OCI-LY7 (cell line): ENCODE measurements around the gene IPO11. TPM values are rescaled to one million over a fixed set of nuclear protein-coding genes. Genes with fewer than 3 reads are reported as not detected.

Experiments used
- BruUV-seq: library from RNA; stranded (reverse); fragments of 400-500 nt; replicated peaks from 2 replicates; lab custom pipeline; 2021; lab: Mats Ljungman, UMichigan
- CTCF ChIA-PET: fragments of 300-600 bp; sonication (Branson Sonifier 250); formaldehyde crosslinking; loops from one replicate; lab custom pipeline; 2022; ENCODE audit warnings: antibody characterized with exemption; ENCODE audit not compliant: unreplicated experiment; lab: Charles Lee
- POLR2A ChIA-PET: fragments of 300-600 bp; sonication (Branson Sonifier 250); formaldehyde crosslinking; loops from one replicate; lab custom pipeline; 2022; ENCODE audit warnings: antibody characterized with exemption; lab: Charles Lee
- DNase-seq: peaks from one replicate; pipeline ENCODE4 v3.0.0-alpha.2; 2015; ENCODE audit warnings: low spot score
- H2AFZ ChIP-seq: fragments of 200-600 bp; sonication (generic), shearing (Covaris generic); 2 replicates; pipeline ENCODE4 v1.6.1; 2014; ENCODE audit warnings: mild to moderate bottlenecking, antibody characterized with exemption, low read length, moderate library complexity
- H3K27ac ChIP-seq: fragments of 200-600 bp; sonication (generic); 2 replicates; pipeline ENCODE4 v1.5.1; 2014; ENCODE audit warnings: mixed run types, low read depth, mild to moderate bottlenecking, moderate library complexity, low read length, inconsistent platforms; ENCODE audit not compliant: poor library complexity, severe bottlenecking
- H3K36me3 ChIP-seq: fragments of 200-600 bp; sonication (generic); 2 replicates; pipeline ENCODE4 v1.6.1; 2014; ENCODE audit warnings: mild to moderate bottlenecking, antibody characterized with exemption, low read length, moderate library complexity, mixed read lengths; ENCODE audit not compliant: insufficient read depth
- H3K4me1 ChIP-seq: fragments of 200-600 bp; sonication (generic); 2 replicates; pipeline ENCODE4 v1.5.1; 2014; ENCODE audit warnings: mild to moderate bottlenecking, low read length; ENCODE audit not compliant: insufficient read depth, poor library complexity, severe bottlenecking
- H3K4me2 ChIP-seq: fragments of 200-600 bp; sonication (generic); 2 replicates; pipeline ENCODE4 v1.6.1; 2014; ENCODE audit warnings: mild to moderate bottlenecking, low read length
- H3K4me3 ChIP-seq: fragments of 200-600 bp; sonication (generic); 2 replicates; pipeline ENCODE4 v1.5.1; 2014; ENCODE audit warnings: mild to moderate bottlenecking, low read depth, low read length; ENCODE audit not compliant: poor library complexity, severe bottlenecking
- H3K79me2 ChIP-seq: fragments of 200-600 bp; sonication (generic); 2 replicates; pipeline ENCODE4 v1.6.1; 2016; ENCODE audit warnings: low read depth, mild to moderate bottlenecking, low read length, moderate library complexity, mixed read lengths; ENCODE audit not compliant: insufficient read depth
- H3K9me2 ChIP-seq: fragments of 200-600 bp; sonication (generic); 2 replicates; pipeline ENCODE4 v1.6.1; 2016; ENCODE audit warnings: mild to moderate bottlenecking, low read length, mixed read lengths; ENCODE audit not compliant: insufficient read depth
- H3K9me3 ChIP-seq: fragments of 200-600 bp; sonication (generic); 2 replicates; pipeline ENCODE4 v1.6.1; 2014; ENCODE audit warnings: mild to moderate bottlenecking, mixed run types, low read length, mixed read lengths
- H4K20me1 ChIP-seq: fragments of 200-600 bp; sonication (generic); 2 replicates; pipeline ENCODE4 v1.6.1; 2014; ENCODE audit warnings: mild to moderate bottlenecking, antibody characterized with exemption, low read length, moderate library complexity, mixed read lengths; ENCODE audit not compliant: insufficient read depth
- EZH2phosphoT487 ChIP-seq: fragments of 200-600 bp; sonication (generic); IDR thresholded peaks from 2 replicates; pipeline ENCODE4 v1.6.1; 2018; ENCODE audit warnings: low read depth, borderline replicate concordance, mild to moderate bottlenecking, mixed run types, antibody characterized with exemption, low read length, moderate library complexity, mixed read lengths
- intact Hi-C: fragments of 100-400 bp; cut with micrococcal nuclease; formaldehyde crosslinking; loops from one replicate; pipeline ENCODE4 v1.10.0; 2022; ENCODE audit not compliant: unreplicated experiment
- total RNA-seq, 2 experiments: library from RNA; depleted of rRNA in 1 of 2; stranded (reverse); fragments of >200 nt in 1 of 2; shearing (Covaris generic) in 1 of 2; gene quantifications; 2 replicates each; pipeline ENCODE4 v1.2.3, GENCODE V29; 2014 to 2022
- TF ChIP-seq, protein P1 (sequence below): fragments of 200-600 bp; sonication (generic); conservative IDR thresholded peaks from 2 replicates; pipeline ENCODE4 v1.5.1; 2014; ENCODE audit warnings: mild to moderate bottlenecking, antibody characterized with exemption, low read length, moderate library complexity, mixed read lengths

IPO11 gene
- total RNA-seq, 2 experiments from 2014 or later = 26.1 to 59.9 TPM

DNA sequence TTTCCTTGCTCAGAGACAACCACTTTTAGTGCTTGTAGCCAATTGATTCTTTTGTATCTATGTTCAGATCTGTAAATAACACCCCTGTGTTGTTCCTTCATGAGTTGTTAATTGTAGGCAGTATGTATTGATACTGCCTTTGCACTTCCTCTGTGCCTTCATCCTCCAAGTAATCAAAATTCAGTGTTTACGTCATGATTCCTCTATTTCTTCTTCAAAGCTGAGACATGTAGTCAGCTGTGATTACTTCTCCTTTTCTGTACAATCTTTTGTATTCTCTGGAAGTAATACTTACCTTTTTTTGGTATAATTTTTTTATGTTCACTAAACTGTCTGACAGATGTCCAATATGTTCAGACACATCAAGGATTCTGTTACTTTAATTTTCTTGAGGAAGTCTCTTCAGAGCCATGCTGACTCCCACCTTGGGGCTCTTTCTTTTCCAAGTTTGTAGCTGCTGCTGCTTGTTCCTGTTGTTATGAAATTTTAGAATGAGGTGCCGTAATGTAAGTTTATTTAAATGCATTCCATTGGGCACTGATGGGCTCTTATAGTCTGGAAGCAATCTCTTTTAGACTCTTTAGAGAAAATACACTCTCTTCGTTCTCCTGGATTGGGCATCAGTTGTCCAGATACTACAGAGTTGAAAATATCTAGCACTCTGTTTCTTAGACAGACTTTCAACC is 135.5 kb downstream of the IPO11 start:
- no TSS peak for BruUV-seq
- DNase-seq = peak; percentile 7
- Histone ChIP-seq H3K36me3 (peaks cover 8% of the 10 kb centered on the region), H3K9me2 (no peaks in the 10 kb centered on the region), H3K79me2 (no peaks in the 10 kb centered on the region), H3K9me3 (no peaks in the 10 kb centered on the region), H3K4me2 (no peak overlapping the region), H3K27ac (no peak overlapping the region), H2AFZ (no peak overlapping the region), H3K4me1 (peaks cover 6% of the 10 kb centered on the region), H3K4me3 (no peak overlapping the region), H4K20me1 (no peaks in the 10 kb centered on the region)
- CTCF ChIA-PET = no interaction called here
- POLR2A ChIA-PET = interaction anchor here (0.6 to 0.9 kb wide), 3 partner anchors 80 to 1181 kb away, joined by 3 read pairs; no protein-coding TSS in a partner anchor
- intact Hi-C loops = no loop called here
- no peak for TF ChIP-seq EZH2phosphoT487
- TF ChIP-seq, protein P1, sequence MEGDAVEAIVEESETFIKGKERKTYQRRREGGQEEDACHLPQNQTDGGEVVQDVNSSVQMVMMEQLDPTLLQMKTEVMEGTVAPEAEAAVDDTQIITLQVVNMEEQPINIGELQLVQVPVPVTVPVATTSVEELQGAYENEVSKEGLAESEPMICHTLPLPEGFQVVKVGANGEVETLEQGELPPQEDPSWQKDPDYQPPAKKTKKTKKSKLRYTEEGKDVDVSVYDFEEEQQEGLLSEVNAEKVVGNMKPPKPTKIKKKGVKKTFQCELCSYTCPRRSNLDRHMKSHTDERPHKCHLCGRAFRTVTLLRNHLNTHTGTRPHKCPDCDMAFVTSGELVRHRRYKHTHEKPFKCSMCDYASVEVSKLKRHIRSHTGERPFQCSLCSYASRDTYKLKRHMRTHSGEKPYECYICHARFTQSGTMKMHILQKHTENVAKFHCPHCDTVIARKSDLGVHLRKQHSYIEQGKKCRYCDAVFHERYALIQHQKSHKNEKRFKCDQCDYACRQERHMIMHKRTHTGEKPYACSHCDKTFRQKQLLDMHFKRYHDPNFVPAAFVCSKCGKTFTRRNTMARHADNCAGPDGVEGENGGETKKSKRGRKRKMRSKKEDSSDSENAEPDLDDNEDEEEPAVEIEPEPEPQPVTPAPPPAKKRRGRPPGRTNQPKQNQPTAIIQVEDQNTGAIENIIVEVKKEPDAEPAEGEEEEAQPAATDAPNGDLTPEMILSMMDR = no peak

DNA sequence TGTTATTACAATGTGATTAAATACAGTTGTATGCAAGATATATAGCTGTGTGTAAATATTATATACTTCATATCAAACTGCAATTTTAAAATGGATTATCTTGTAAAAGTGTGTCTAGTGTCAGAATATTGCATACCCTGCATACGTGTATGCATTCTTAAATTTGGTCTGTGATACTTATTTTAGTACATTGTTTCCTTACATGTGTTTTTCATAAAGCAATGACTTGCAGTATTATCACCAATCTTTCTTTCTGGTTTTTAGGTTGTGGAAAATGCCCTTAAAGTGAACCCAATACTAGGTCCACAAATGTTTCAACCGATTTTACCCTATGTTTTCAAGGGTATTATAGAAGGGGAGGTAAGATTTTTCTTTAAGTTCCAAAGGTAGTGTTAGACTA is 137.5 kb downstream of the IPO11 start:
- H4K20me1 ChIP-seq = no peaks in the 10 kb centered on the region
- H3K27ac ChIP-seq = no peak overlapping the region
- no peak for DNase-seq
- no peak overlapping the region for H2AFZ ChIP-seq
- no peak overlapping the region for H3K4me2 ChIP-seq
- no peak overlapping the region for H3K4me3 ChIP-seq
- intact Hi-C loops = no loop called here
- H3K9me3 ChIP-seq = no peaks in the 10 kb centered on the region
- POLR2A ChIA-PET = interaction anchor here (0.6 kb wide), 2 partner anchors 93 to 1976 kb away, joined by 3 read pairs; no protein-coding TSS in a partner anchor
- no peak for TF ChIP-seq EZH2phosphoT487
- TF ChIP-seq, protein P1 = no peak
- no peaks in the 10 kb centered on the region for H3K79me2 ChIP-seq
- BruUV-seq = no TSS peak
- H3K9me2 ChIP-seq = no peaks in the 10 kb centered on the region
- peaks cover 27% of the 10 kb centered on the region for H3K36me3 ChIP-seq
- CTCF ChIA-PET = interaction anchor here (0.6 kb wide), 1 partner anchor 11 kb away, joined by 3 read pairs; no protein-coding TSS in a partner anchor
- peaks cover 6% of the 10 kb centered on the region for H3K4me1 ChIP-seq

DNA sequence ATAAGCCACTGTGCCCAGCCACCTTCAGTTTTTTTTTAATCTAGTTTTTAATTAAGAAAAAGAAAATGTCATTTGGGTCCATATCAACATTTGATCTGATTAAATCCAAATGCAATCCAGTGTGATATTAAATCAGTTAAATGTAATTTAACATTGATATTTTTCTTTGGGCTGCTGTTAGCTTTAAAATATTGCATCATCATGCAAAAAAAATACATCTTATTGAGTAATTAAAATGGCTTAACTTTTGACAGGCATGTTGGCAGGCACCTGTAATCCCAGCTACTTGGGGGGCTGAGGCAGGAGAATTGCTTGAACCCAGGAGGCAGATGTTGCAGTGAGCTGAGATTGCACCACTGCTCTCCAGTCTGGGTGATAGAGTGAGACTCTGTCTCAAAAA is 143.4 kb downstream of the IPO11 start:
- H3K9me2 ChIP-seq = no peaks in the 10 kb centered on the region
- no peak for DNase-seq
- H3K27ac ChIP-seq = no peak overlapping the region
- H3K79me2 ChIP-seq = no peaks in the 10 kb centered on the region
- no peaks in the 10 kb centered on the region; the same call in 1 of the 2 replicates for H4K20me1 ChIP-seq
- BruUV-seq = no TSS peak
- H3K36me3 ChIP-seq = peaks cover 42% of the 10 kb centered on the region
- CTCF ChIA-PET = no interaction called here
- intact Hi-C loops = no loop called here
- POLR2A ChIA-PET = interaction anchor here (0.7 to 2.5 kb wide), 3 partner anchors 13 to 22 kb away, joined by 4 to 8 read pairs (median 6); no protein-coding TSS in a partner anchor
- H3K9me3 ChIP-seq = no peaks in the 10 kb centered on the region
- no peaks in the 10 kb centered on the region for H3K4me1 ChIP-seq
- H3K4me2 ChIP-seq = no peak overlapping the region
- H3K4me3 ChIP-seq = no peak overlapping the region
- no peak overlapping the region for H2AFZ ChIP-seq
- TF ChIP-seq EZH2phosphoT487 = no peak
- TF ChIP-seq, protein P1 = no peak
